T-helper 2 cell treated with Interferon-gamma antibody and Interleukin-4, amounts not matched to agents 100 ng/mL and 5 ng/mL, for 36 hours (primary cell): ENCODE measurements around the gene ITPK1. TPM values are rescaled to one million over a fixed set of nuclear protein-coding genes. Genes with fewer than 3 reads are reported as not detected.

Experiments used
- intact Hi-C: fragments of 100-400 bp; cut with micrococcal nuclease; formaldehyde crosslinking; loops from one replicate; pipeline ENCODE4 v1.15.1; 2023
- total RNA-seq: library from RNA; stranded (reverse); gene quantifications from 2 replicates; pipeline ENCODE4 v1.2.3, GENCODE V29; 2022

The ITPK1 gene
- total RNA-seq, 1 donor from 2014 or later, result 84.1 TPM

DNA sequence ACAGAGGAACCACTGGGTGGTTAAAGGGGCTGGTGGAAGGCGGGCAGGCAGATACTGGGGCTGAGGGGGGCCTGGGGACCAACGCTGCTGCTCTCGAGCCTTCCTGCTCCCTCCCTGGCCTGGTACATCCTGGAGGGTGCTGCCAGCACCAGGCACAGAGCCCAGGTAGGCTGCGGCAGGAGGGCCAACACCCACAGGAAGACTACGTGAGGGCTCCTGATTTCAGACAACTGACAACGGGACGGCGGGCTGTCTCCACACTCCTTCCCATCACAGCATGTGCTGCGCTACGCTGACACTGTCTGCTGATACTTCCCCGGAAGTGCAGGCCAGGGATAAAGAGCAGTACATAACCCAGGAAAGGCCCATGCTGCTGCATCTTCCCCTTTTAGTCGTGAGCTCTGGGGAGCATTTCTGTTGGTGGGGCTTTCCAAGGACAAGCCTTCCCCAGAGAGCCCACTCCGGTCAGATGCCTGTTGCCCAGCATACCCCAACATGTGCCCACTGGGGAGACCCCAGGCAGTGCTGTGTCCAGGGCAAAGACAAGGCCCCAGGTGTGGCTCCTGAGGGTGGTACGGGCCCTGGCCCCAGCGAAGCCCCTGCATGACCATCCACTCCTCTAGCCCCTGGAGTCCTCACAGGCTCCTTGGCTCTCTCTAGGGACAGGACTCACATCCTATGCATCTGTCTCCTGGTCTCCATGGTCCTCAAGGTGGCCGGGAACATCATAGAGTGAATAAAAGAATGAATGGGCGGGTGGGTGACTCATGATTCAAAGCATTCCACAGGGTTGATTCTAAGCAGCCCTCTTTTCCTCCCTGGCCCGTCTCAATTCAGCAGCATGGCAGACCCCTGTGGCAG lies 154.8 kb downstream of the ITPK1 start:
- intact Hi-C loops, result no loop called here

DNA sequence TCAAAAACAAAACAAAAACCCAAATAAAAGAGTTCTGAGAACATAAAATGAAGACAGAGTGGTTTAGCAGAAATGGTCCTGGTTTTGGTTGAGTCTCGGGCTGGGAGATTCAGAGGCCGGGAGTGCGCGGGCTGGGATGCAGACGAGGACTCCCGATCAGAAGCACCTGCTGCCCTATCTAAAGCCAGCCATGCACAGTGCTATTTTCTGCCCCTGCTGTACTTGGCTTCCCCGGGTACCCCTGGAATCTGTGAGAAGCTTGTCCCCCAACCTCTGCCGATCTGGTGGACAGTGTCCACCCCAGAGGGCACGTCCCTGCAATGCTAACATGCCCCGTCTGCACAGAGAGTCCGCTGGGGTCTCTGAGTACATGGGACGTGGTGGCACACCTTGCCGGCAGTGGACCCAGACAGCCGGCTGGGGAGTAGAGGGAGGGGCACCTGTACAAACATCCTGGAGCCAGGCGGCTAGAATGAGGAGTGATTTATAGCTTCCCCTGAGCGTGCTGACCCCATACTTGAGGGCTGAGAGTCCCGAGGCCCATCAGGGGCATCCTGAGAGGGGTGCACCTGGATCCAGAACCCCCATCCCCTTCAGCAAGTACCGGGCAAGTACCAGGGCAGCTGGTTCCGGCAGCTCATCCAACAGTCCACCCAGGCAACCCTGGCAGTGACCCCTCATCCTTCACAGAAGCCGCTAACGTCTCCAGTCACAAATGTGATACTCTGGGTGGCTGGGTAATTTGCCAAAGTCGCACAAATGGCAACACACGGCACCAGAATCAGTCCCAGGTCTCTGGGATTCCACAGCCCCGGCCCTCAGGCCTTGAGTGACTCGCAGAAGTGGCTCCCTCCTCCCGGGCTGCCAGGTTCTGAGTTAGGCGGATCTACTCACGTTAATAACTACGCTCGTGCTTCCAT lies 155.7 kb downstream of the ITPK1 start:
- intact Hi-C loops, result no loop called here

GRCh38 chr14:92959189-92959531 lies 156.6 kb downstream of the ITPK1 start:
- intact Hi-C loops, result no loop called here

GRCh38 chr14:92958373-92959188 lies 157.1 kb downstream of the ITPK1 start:
- intact Hi-C loops, result no loop called here

- intact Hi-C loops, result no loop called here
These were observed 158.8 kb downstream of the ITPK1 start for GRCh38 chr14:92956961-92957360.

- intact Hi-C loops, result no loop called here
These were observed 160.3 kb downstream of the ITPK1 start for GRCh38 chr14:92955381-92955780.

GRCh38 chr14:92954933-92955332 lies 160.8 kb downstream of the ITPK1 start:
- intact Hi-C loops, result loop anchor here (5.0 kb wide), 1 partner anchor 262 kb away; no protein-coding TSS in a partner anchor

GRCh38 chr14:92953526-92953925 lies 162.2 kb downstream of the ITPK1 start:
- intact Hi-C loops, result loop anchor here (5.0 kb wide), 1 partner anchor 264 kb away; no protein-coding TSS in a partner anchor

DNA sequence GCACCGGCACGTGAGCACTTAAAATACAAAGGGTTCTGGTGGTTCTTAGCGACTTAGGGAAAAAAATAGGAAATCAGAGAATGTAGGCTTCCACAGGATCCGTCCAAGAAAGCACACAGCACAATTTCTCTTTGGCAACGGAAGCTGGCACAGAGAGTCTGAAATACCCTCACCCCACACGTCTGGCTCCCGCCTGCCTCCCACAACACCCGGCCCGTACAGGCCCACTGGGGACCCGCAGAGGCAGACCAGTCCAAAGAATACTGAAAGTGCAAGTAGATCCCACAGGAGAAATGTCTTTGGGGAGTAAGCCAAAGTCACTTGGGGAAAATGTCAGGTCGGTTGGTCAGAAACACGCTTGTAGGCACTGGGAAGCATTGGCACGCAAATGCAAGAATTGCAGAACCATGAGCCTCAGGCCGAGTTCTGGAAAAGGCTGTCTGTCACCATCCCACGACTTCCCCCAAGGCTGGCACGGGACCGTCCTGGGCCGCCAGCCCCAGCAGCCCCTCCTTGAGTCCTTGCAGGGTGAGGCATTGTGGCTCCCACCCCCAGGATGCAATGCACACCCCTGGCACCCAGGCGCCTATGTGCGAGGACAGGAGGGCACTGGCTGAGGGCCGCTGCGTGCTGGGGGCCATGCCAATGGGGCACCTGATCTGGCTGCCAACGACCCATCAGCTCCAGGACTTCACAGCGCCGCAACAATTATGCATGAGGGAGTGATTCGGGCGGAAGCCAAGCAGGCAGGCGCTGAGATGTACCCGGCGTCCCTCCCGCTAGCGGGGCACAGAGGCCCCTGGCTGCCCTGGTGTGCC lies 163.0 kb downstream of the ITPK1 start:
- intact Hi-C loops, result loop anchor here (1.0 to 5.0 kb wide), 3 partner anchors 161 to 265 kb away; no protein-coding TSS in a partner anchor

- intact Hi-C loops, result loop anchor here (1.0 to 5.0 kb wide), 3 partner anchors 161 to 265 kb away; no protein-coding TSS in a partner anchor
These were observed 163.7 kb downstream of the ITPK1 start for GRCh38 chr14:92951912-92952471.

DNA sequence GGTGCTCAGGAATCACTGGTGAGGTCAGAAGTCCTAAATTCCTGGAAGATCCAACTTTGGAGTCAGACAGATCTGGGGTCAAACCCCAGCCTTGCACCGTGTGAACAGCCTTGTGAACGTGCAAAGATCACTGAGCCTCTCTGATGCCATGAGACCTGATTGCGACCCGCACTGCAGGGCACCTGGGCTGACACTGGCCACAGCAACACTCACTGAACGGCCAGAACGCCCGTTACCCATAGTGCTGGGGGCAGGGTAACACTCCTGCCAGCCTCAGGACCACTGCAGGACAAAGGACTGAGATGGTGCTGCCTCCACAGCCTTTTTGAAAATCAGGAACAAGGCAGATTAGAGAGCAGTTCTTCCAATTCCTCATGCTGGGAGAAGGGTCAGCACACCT lies 164.5 kb downstream of the ITPK1 start:
- intact Hi-C loops, result loop anchor here (5.0 kb wide), 1 partner anchor 266 kb away; no protein-coding TSS in a partner anchor

DNA sequence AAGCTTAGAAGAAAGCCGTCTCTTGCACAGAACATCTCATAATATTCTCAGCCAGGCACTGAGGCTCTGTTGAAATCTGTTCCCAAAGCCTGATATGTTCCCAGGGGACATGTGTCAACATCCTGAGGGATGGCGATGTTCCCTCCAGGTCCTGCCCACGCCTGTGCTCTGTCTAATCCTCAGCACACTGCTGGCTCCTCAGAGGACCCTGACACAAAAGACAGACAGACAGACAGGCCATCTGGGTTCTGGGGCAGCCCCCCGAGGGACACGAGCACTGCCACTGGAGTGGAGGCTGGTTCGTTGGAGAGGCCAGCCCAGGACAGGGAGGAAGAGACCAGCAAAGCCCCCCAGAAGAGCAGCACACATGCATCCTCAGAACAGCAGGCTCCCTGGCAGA lies 165.0 kb downstream of the ITPK1 start:
- intact Hi-C loops, result loop anchor here (5.0 kb wide), 1 partner anchor 267 kb away; no protein-coding TSS in a partner anchor

DNA sequence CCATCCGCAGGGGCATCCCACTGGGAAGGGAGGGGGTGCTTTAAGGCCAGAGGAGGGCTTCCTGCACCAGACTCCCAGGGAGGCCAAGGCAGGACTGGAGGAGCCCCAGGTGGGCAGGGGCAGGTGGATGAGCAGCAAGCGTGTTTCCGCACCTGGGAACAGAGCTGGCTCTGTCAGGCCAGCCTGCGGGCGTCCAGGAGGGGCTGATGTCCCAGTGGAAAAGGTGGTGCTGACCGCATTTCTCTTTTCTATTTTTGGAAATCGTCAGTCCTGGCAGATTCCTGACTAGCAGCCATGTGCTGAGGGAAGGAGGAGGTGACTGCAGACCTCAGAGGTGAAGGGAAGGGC lies 165.6 kb downstream of the ITPK1 start:
- intact Hi-C loops, result loop anchor here (5.0 kb wide), 1 partner anchor 267 kb away; no protein-coding TSS in a partner anchor

- intact Hi-C loops, result loop anchor here (5.0 kb wide), 1 partner anchor 268 kb away; no protein-coding TSS in a partner anchor
These were observed 166.1 kb downstream of the ITPK1 start for GRCh38 chr14:92949496-92950192.

GRCh38 chr14:92948647-92949046 lies 167.1 kb downstream of the ITPK1 start:
- intact Hi-C loops, result no loop called here

DNA sequence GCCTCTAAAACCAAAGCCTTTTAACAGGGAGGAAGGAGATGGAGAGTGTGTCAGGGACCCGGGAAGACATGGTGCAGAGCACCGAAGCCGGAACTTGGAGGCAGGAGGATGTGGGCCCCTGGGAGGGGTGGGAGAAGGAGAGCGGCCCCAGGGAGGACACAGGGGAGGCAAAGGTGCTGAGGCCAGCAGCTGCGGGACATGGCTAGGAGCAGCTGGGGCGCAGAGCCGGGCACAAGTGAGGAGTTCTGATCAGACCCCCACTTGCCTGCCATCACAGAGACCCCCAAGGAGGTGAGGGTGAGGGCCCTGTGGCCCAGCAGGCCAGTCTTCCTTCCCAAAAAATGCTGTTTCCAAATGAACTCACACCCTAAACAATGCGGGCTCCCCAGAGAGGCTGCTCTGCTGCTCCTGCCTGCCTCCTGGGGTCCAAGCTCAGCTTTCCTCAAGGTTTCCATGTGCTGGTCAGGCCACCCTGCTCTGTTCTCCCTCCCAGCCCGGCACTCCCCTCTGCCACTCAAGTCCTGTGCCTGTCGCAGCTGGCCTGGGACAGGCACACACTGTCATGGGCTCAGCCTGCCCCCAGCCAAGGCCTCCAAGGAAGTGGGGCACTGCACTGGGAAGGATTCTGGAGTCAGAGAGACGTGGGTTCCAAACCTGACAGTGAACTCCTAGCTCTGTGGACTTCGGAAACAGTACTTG lies 168.7 kb downstream of the ITPK1 start:
- intact Hi-C loops, result no loop called here

DNA sequence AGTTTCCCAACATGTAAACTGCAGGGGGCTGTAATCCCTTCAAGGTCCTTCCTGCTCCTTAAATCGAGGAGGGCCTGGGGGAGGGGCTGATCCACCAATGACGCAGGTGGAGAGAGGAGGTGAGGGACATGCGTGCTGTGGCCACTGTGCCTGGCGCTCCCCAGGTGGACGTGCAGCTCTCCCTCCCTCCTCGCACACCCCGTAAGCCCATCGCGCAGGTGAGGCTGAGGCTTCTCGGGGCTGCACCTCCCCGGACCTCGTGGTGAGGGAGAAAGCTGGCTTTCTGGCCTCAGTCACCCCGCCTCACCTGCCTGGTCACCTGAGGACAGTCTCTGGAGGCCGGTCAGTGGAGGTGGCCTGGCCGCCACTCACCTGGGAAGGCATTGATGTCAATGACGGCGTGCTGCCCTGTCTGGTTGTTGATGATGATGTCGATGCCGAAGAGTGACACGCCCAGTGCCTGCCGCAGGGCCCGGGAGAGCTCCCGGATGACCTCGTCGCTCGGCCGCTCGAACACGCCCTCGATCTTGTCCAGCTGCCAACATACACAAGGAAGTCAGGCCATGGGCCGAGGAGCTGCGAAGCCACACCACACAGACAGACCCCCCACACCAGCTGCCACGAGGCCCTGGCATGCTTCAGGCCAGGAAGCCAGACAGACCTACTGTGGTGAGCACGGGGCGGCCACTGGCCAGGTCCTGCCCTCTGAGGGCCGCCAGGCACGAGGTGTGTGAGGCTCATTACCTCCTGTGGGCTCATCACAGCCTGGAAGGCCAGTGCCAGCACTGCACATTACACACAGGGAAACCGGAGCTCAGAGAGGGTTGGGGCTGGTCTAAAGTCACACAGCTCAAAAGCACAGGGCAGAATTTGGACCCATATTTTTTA lies 169.5 kb downstream of the ITPK1 start:
- intact Hi-C loops, result no loop called here
